ENCODE measurements around the gene SLC38A10. TPM values are rescaled to one million over a fixed set of nuclear protein-coding genes. Genes with fewer than 3 reads are reported as not detected.

The SLC38A10 gene
- total and polyA plus RNA-seq, 2 of the 13 experiments (the other 11 are each of a cell fraction or from before 2014, with no cell fraction given): 23.4 to 55.8 TPM

DNA sequence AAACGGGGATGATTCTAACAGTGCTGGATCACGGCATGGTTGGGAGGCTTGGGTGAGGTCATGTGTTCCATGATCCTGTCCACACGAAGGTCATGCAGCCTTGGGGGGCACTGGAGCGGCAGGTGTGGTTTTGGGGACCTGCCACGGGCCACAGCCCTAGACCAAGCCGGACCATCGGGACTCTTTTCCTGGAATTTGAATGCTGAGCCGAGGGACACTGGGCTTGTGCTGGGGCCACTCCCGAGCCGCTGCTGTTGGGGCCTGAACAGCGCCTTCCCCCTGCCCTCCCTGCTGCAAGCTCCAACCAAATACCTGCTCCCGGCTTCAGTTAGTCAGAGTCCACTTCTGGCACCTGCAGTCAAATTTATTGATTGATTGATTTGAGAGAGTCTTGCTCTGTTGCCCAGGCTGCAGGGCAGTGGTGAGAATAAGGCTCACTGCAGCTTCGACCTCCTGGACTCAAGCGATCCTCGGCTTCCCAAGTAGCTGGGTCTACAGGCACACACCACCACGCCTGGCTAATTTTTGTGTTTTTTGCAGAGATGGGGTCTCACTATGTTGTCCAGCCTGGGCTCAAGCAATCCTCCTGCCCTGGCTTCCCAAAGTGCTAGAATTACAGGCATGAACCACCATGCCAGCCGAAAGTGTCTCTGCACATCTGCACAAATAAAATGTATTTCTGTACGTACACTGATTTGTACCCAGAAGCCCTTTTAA is 37.2 kb upstream of the SLC38A10 start (continued):
- TF ChIP-seq, protein P1, sequence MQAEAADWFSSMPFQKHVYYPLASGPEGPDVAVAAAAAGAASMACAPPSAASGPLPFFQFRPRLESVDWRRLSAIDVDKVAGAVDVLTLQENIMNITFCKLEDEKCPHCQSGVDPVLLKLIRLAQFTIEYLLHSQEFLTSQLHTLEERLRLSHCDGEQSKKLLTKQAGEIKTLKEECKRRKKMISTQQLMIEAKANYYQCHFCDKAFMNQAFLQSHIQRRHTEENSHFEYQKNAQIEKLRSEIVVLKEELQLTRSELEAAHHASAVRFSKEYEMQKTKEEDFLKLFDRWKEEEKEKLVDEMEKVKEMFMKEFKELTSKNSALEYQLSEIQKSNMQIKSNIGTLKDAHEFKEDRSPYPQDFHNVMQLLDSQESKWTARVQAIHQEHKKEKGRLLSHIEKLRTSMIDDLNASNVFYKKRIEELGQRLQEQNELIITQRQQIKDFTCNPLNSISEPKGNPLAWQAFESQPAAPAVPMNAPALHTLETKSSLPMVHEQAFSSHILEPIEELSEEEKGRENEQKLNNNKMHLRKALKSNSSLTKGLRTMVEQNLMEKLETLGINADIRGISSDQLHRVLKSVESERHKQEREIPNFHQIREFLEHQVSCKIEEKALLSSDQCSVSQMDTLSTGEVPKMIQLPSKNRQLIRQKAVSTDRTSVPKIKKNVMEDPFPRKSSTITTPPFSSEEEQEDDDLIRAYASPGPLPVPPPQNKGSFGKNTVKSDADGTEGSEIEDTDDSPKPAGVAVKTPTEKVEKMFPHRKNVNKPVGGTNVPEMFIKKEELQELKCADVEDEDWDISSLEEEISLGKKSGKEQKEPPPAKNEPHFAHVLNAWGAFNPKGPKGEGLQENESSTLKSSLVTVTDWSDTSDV (CRISPR knock-in tag; IDR thresholded peaks at IDR 0.05): 0 out of 2 replicates have a peak, but pooled peaks have one; percentile 20
- TF ChIP-seq ZNF430 (CRISPR knock-in tag; IDR thresholded peaks at IDR 0.05) (no peak), SIX4 (CRISPR knock-in tag; IDR thresholded peaks at IDR 0.05) (no peak), ZNF660 (CRISPR knock-in tag; IDR thresholded peaks at IDR 0.05; ENCODE audit: borderline replicate concordance, low read depth) (no peak), TCF7 (IDR thresholded peaks at IDR 0.05; ENCODE audit: low read depth) (no peak), NR2F6 (IDR thresholded peaks at IDR 0.05) (no peak), NR2F6 (CRISPR knock-in tag; IDR thresholded peaks at IDR 0.05) (no peak), ZSCAN25 (CRISPR knock-in tag; IDR thresholded peaks at IDR 0.05) (0 out of 2 replicates have a peak, but pooled peaks have one; percentile 30), ZNF101 (CRISPR knock-in tag; IDR thresholded peaks at IDR 0.05; ENCODE audit: borderline replicate concordance, low read depth) (no peak), ZNF180 (CRISPR knock-in tag; IDR thresholded peaks at IDR 0.05; ENCODE audit: borderline replicate concordance, low read depth) (no peak), KAT2B (IDR thresholded peaks at IDR 0.05; ENCODE audit: borderline replicate concordance, low read depth, low read length) (0 out of 2 replicates have a peak, but pooled peaks have one; percentile 12), ZNF451 (CRISPR knock-in tag; IDR thresholded peaks at IDR 0.05) (no peak), ZNF121 (CRISPR knock-in tag; IDR thresholded peaks at IDR 0.05) (peak; percentile 95)
- TF ChIP-seq, protein P2, sequence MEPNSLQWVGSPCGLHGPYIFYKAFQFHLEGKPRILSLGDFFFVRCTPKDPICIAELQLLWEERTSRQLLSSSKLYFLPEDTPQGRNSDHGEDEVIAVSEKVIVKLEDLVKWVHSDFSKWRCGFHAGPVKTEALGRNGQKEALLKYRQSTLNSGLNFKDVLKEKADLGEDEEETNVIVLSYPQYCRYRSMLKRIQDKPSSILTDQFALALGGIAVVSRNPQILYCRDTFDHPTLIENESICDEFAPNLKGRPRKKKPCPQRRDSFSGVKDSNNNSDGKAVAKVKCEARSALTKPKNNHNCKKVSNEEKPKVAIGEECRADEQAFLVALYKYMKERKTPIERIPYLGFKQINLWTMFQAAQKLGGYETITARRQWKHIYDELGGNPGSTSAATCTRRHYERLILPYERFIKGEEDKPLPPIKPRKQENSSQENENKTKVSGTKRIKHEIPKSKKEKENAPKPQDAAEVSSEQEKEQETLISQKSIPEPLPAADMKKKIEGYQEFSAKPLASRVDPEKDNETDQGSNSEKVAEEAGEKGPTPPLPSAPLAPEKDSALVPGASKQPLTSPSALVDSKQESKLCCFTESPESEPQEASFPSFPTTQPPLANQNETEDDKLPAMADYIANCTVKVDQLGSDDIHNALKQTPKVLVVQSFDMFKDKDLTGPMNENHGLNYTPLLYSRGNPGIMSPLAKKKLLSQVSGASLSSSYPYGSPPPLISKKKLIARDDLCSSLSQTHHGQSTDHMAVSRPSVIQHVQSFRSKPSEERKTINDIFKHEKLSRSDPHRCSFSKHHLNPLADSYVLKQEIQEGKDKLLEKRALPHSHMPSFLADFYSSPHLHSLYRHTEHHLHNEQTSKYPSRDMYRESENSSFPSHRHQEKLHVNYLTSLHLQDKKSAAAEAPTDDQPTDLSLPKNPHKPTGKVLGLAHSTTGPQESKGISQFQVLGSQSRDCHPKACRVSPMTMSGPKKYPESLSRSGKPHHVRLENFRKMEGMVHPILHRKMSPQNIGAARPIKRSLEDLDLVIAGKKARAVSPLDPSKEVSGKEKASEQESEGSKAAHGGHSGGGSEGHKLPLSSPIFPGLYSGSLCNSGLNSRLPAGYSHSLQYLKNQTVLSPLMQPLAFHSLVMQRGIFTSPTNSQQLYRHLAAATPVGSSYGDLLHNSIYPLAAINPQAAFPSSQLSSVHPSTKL (CRISPR knock-in tag; IDR thresholded peaks at IDR 0.05): no peak
- TF ChIP-seq, protein P3, sequence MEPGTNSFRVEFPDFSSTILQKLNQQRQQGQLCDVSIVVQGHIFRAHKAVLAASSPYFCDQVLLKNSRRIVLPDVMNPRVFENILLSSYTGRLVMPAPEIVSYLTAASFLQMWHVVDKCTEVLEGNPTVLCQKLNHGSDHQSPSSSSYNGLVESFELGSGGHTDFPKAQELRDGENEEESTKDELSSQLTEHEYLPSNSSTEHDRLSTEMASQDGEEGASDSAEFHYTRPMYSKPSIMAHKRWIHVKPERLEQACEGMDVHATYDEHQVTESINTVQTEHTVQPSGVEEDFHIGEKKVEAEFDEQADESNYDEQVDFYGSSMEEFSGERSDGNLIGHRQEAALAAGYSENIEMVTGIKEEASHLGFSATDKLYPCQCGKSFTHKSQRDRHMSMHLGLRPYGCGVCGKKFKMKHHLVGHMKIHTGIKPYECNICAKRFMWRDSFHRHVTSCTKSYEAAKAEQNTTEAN (CRISPR knock-in tag; conservative IDR thresholded peaks at IDR 0.05): no peak
- TF ChIP-seq, protein P4, sequence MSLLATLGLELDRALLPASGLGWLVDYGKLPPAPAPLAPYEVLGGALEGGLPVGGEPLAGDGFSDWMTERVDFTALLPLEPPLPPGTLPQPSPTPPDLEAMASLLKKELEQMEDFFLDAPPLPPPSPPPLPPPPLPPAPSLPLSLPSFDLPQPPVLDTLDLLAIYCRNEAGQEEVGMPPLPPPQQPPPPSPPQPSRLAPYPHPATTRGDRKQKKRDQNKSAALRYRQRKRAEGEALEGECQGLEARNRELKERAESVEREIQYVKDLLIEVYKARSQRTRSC (CRISPR knock-in tag; IDR thresholded peaks at IDR 0.05; ENCODE audit: low read depth): no peak
- TF ChIP-seq, protein P5, sequence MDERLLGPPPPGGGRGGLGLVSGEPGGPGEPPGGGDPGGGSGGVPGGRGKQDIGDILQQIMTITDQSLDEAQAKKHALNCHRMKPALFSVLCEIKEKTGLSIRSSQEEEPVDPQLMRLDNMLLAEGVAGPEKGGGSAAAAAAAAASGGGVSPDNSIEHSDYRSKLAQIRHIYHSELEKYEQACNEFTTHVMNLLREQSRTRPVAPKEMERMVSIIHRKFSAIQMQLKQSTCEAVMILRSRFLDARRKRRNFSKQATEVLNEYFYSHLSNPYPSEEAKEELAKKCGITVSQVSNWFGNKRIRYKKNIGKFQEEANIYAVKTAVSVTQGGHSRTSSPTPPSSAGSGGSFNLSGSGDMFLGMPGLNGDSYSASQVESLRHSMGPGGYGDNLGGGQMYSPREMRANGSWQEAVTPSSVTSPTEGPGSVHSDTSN (CRISPR knock-in tag; IDR thresholded peaks at IDR 0.05): no peak
- TF ChIP-seq, protein P6, sequence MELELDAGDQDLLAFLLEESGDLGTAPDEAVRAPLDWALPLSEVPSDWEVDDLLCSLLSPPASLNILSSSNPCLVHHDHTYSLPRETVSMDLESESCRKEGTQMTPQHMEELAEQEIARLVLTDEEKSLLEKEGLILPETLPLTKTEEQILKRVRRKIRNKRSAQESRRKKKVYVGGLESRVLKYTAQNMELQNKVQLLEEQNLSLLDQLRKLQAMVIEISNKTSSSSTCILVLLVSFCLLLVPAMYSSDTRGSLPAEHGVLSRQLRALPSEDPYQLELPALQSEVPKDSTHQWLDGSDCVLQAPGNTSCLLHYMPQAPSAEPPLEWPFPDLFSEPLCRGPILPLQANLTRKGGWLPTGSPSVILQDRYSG (CRISPR knock-in tag; IDR thresholded peaks at IDR 0.05): no peak

Data from HepG2 (cell line).